IMR-90 (cell line): Measurements from ENCODE around the gene BRPF1. TPM values are rescaled to one million over a fixed set of nuclear protein-coding genes. Genes with fewer than 3 reads are reported as not detected.

Source experiments
- ATAC-seq: fragments of 200-7000 bp; cut with Tn5 transposase; 2 replicates; pipeline ENCODE4 v1.9.1; 2020; ENCODE audit warnings: low read depth, mild to moderate bottlenecking, moderate library complexity
- BruUV-seq: library from RNA; stranded (reverse); fragments of 400-500 nt; replicated peaks from 2 replicates; lab custom pipeline; 2021; lab: Mats Ljungman, UMichigan
- CTCF ChIA-PET: fragments of 300-600 bp; formaldehyde crosslinking; extraction: SDS; loops from one replicate; lab custom pipeline; 2021; ENCODE audit warnings: antibody characterized with exemption; lab: Yijun Ruan, JAX
- POLR2A ChIA-PET: fragments of 300-600 bp; sonication (Branson Sonifier 250); formaldehyde crosslinking; loops from one replicate; lab custom pipeline; 2022; ENCODE audit warnings: antibody characterized with exemption; ENCODE audit not compliant: unreplicated experiment; lab: Charles Lee
- DNase-seq: peaks from one replicate; pipeline ENCODE4 v3.0.0; 2013
- H2AFZ ChIP-seq: replicated peaks from 2 replicates; pipeline ENCODE3; 2013; ENCODE audit warnings: low read length, mild to moderate bottlenecking; ENCODE audit not compliant: poor library complexity
- H2AK5ac ChIP-seq: 2 replicates; pipeline ENCODE4 v1.6.1; 2013; ENCODE audit warnings: low read depth, low read length, inconsistent platforms
- H2AK9ac ChIP-seq: replicated peaks from 2 replicates; pipeline ENCODE3; 2013; ENCODE audit warnings: mild to moderate bottlenecking, low read depth, low read length, moderate library complexity; ENCODE audit not compliant: poor library complexity
- H2BK120ac ChIP-seq: 2 replicates; pipeline ENCODE4 v1.6.1; 2013; ENCODE audit warnings: low read depth, low read length, inconsistent platforms
- H2BK15ac ChIP-seq: 3 replicates; pipeline ENCODE4 v1.6.1; 2013; ENCODE audit warnings: low read depth, low read length, inconsistent platforms
- H2BK20ac ChIP-seq: 2 replicates; pipeline ENCODE4 v1.6.1; 2013; ENCODE audit warnings: low read depth, mild to moderate bottlenecking, inconsistent platforms, low read length, moderate library complexity
- H2BK5ac ChIP-seq: 2 replicates; pipeline ENCODE4 v1.6.1; 2013; ENCODE audit warnings: mild to moderate bottlenecking, low read depth, low read length, inconsistent platforms; ENCODE audit not compliant: poor library complexity, severe bottlenecking
- H3K14ac ChIP-seq: replicated peaks from 2 replicates; pipeline ENCODE4 v1.6.1; 2013; ENCODE audit warnings: low read depth, low read length, inconsistent platforms
- H3K18ac ChIP-seq: 2 replicates; pipeline ENCODE4 v1.6.1; 2013; ENCODE audit warnings: low read depth, low read length, control low read depth
- H3K23ac ChIP-seq: 2 replicates; pipeline ENCODE4 v1.6.1; 2013; ENCODE audit warnings: low read depth, low read length, inconsistent platforms
- H3K27ac ChIP-seq: 2 replicates; pipeline ENCODE4 v1.5.1; 2013; ENCODE audit warnings: mild to moderate bottlenecking, control low read depth, low read length; ENCODE audit not compliant: insufficient read depth
- H3K27me3 ChIP-seq: 2 replicates; pipeline ENCODE4 v1.6.1; 2013; ENCODE audit warnings: low read length; ENCODE audit not compliant: control insufficient read depth, insufficient read depth
- H3K36me3 ChIP-seq: 2 replicates; pipeline ENCODE4 v1.6.1; 2013; ENCODE audit warnings: low read length, mixed read lengths; ENCODE audit not compliant: control insufficient read depth, insufficient read depth
- H3K4ac ChIP-seq: 2 replicates; pipeline ENCODE4 v1.6.1; 2013; ENCODE audit warnings: low read depth, low read length, inconsistent platforms
- H3K4me1 ChIP-seq: 2 replicates; pipeline ENCODE4 v1.6.1; 2013; ENCODE audit warnings: low read length, mixed read lengths; ENCODE audit not compliant: control insufficient read depth, insufficient read depth
- H3K4me2 ChIP-seq: 2 replicates; pipeline ENCODE4 v1.6.1; 2013; ENCODE audit warnings: low read depth, mild to moderate bottlenecking, control low read depth, low read length, moderate library complexity
- H3K4me3 ChIP-seq: 2 replicates; pipeline ENCODE4 v1.5.1; 2013; ENCODE audit warnings: low read depth, mild to moderate bottlenecking, control low read depth, low read length, moderate library complexity; ENCODE audit not compliant: insufficient read depth
- H3K56ac ChIP-seq: 2 replicates; pipeline ENCODE4 v1.6.1; 2013; ENCODE audit warnings: low read length, inconsistent platforms; ENCODE audit not compliant: insufficient read depth; ENCODE audit errors: extremely low read depth
- H3K79me1 ChIP-seq, 2 experiments: 2 replicates each; pipeline ENCODE4 v1.6.1; 2013; ENCODE audit warnings: low read length in 2 of 2, inconsistent platforms in 1 of 2, low read depth in 1 of 2
- H3K9ac ChIP-seq: 2 replicates; pipeline ENCODE4 v1.6.1; 2013; ENCODE audit warnings: low read depth, low read length, control low read depth
- H3K9me1 ChIP-seq: 2 replicates; pipeline ENCODE4 v1.6.1; 2013; ENCODE audit warnings: low read length, inconsistent platforms; ENCODE audit not compliant: insufficient read depth
- H3K9me3 ChIP-seq: 2 replicates; pipeline ENCODE4 v1.6.1; 2013; ENCODE audit warnings: low read length; ENCODE audit not compliant: control insufficient read depth, insufficient read depth
- H4K20me1 ChIP-seq: 2 replicates; pipeline ENCODE4 v1.6.1; 2013; ENCODE audit warnings: low read length, inconsistent platforms; ENCODE audit not compliant: insufficient read depth
- H4K5ac ChIP-seq: 2 replicates; pipeline ENCODE4 v1.6.1; 2013; ENCODE audit warnings: mild to moderate bottlenecking, low read depth, low read length, control low read depth
- H4K8ac ChIP-seq, 2 experiments: 2 replicates each; pipeline ENCODE4 v1.6.1; 2013; ENCODE audit warnings: low read depth in 2 of 2, low read length in 2 of 2, control low read depth in 1 of 2, inconsistent platforms in 1 of 2
- H4K91ac ChIP-seq: 2 replicates; pipeline ENCODE4 v1.6.1; 2013; ENCODE audit warnings: low read depth, low read length, inconsistent platforms; ENCODE audit not compliant: insufficient read depth
- ELK1 ChIP-seq: fragments of 150-350 bp; IDR thresholded peaks from 2 replicates; pipeline ENCODE4 v1.6.1; 2016; ENCODE audit warnings: low read depth, mild to moderate bottlenecking, low read length, moderate library complexity, borderline replicate concordance
- NFE2L2 ChIP-seq: fragments of 150-350 bp; IDR thresholded peaks from 2 replicates; pipeline ENCODE4 v1.6.1; 2016; ENCODE audit warnings: low read depth, mild to moderate bottlenecking, low read length
- POLR2A ChIP-seq: IDR thresholded peaks from 2 replicates; pipeline ENCODE4 v1.6.1; 2012; ENCODE audit warnings: mild to moderate bottlenecking, low read depth, low read length
- WGBS, 2 experiments: methylation state at CpG; one replicate each; pipeline versions ENCODE4 v1.1.5 to v1.1.7; 2013; ENCODE audit warnings: missing lambda C conversion rate in 2 of 2; ENCODE audit not compliant: insufficient read length in 1 of 2; ENCODE audit errors: extremely low coverage in 2 of 2; 5-methylcytosine and 5-hydroxymethylcytosine counted together
- dilution Hi-C: fragments of 300-500 bp; cut with HindIII; formaldehyde crosslinking; loops from one replicate; pipeline ENCODE4 v1.14.3; 2018; ENCODE audit warnings: low sequenced_read_pairs; ENCODE audit not compliant: unreplicated experiment
- in situ Hi-C: fragments of 300-500 bp; cut with MboI; formaldehyde crosslinking; loops from 3 replicates; pipeline ENCODE4 v1.14.3; 2019; ENCODE audit warnings: low sequenced_read_pairs, inconsistent platforms, mixed read lengths
- intact Hi-C: fragments of 100-400 bp; cut with micrococcal nuclease; formaldehyde crosslinking; loops from 2 replicates; pipeline ENCODE4 v1.10.0; 2022
- polyA plus RNA-seq, 3 experiments: library from polyadenylated mRNA; depleted of rRNA; stranded (reverse); fragments of >200 nt; gene quantifications; 2 replicates each; pipeline ENCODE4 v1.2.3, GENCODE V29; 2012; ENCODE audit warnings: low replicate concordance in 1 of 3
- total RNA-seq: library from RNA; depleted of rRNA; stranded (reverse); fragments of >200 nt; gene quantifications from 2 replicates; pipeline ENCODE4 v1.2.3, GENCODE V29; 2012
- TF ChIP-seq, protein P1 (sequence below): fragments of 150-350 bp; IDR thresholded peaks from 2 replicates; pipeline ENCODE4 v1.6.1; 2017; ENCODE audit warnings: mild to moderate bottlenecking, antibody characterized with exemption, low read length, low read depth

BRPF1 gene
- total and polyA plus RNA-seq, 2 of the 4 experiments (the other 2 are of a cell fraction) = 13.6 to 15.6 TPM

DNA sequence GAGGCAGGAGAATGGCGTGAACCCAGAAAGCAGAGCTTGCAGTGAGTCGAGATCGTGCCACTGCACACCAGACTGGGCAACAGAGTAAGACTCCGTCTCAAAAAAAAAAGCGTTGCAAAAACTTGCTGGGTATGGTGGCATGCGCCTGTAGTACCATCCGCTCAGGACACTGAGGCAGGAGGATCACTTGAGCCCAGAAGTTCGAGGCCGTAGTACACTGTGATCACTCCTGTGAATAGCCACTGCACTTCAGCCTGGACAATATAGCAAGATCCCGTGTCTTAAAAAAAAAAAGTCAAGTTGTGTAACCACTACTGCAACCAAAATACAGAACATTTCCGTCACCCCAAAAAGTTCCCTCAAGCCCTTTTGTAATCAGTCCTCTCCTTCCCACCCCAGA is 62.9 kb downstream of the BRPF1 start:
- Histone ChIP-seq H3K4me3 (no peak overlapping the region), H3K4me2 (no peak overlapping the region), H2BK120ac (no peak overlapping the region), H3K9ac (no peak overlapping the region), H3K27ac (no peak overlapping the region), H2BK5ac (no peak overlapping the region), H2AK5ac (no peak overlapping the region), H4K8ac (no peak overlapping the region), H2BK15ac (no peak overlapping the region), H3K36me3 (peaks cover 36% of the 10 kb centered on the region), H3K9me3 (no peaks in the 10 kb centered on the region), H2AK9ac (no peak overlapping the region), H2BK20ac (no peak overlapping the region), H3K79me1 (peaks cover 42 to 60% of the 10 kb centered on the region in 2 experiments), H4K20me1 (peaks cover 31% of the 10 kb centered on the region; the same call in 1 of the 2 replicates), H3K4me1 (peaks cover 9% of the 10 kb centered on the region), H4K5ac (no peak overlapping the region), H3K14ac (no peak overlapping the region), H3K27me3 (no peaks in the 10 kb centered on the region), H4K91ac (no peak overlapping the region), H3K56ac (no peak overlapping the region), H3K18ac (no peak overlapping the region), H3K23ac (no peak overlapping the region), H3K4ac (no peak overlapping the region), H2AFZ (no peak overlapping the region), H3K9me1 (peaks cover 15% of the 10 kb centered on the region)
- WGBS, 2 experiments = 90% methylated on average over 9 of the region's 11 CpGs; no CpG with 5 or more reads in 1 of the 2 experiments
- BruUV-seq = no TSS peak
- ChIA-PET CTCF (no interaction called here), POLR2A (no interaction called here)
- in situ Hi-C loops = no loop called here
- ATAC-seq (no peak), DNase-seq (no peak)
- intact Hi-C loops = loop anchor here (5.0 kb wide), 1 partner anchor 62 kb away; the partner anchor contains the start of gene BRPF1
- TF ChIP-seq NFE2L2 (no peak), ELK1 (no peak), POLR2A (0 out of 2 replicates have a peak, but pooled peaks have one; percentile 4)
- TF ChIP-seq, protein P1, sequence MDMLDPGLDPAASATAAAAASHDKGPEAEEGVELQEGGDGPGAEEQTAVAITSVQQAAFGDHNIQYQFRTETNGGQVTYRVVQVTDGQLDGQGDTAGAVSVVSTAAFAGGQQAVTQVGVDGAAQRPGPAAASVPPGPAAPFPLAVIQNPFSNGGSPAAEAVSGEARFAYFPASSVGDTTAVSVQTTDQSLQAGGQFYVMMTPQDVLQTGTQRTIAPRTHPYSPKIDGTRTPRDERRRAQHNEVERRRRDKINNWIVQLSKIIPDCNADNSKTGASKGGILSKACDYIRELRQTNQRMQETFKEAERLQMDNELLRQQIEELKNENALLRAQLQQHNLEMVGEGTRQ = no peak
- dilution Hi-C loops = no loop called here
